Kidney capillary endothelial cell (primary cell): ENCODE data around the gene PRKAR1A.
A peak's percentile ranks its signal among the peaks of the same experiment; 100 is the strongest.
"Not testable (repeated sequence)": the region's sequence is repeated elsewhere in the genome, so short reads cannot be mapped to it uniquely, and the experiment has no call there.

ENCODE experiments used
- DNase-seq: peaks from one replicate; pipeline ENCODE4 v3.0.0-alpha.2; 2018; ENCODE audit warnings: low spot score

Gene PRKAR1A

GRCh38 chr17:68511671-68512246 is 471 bp upstream of the PRKAR1A start:
- DNase-seq = peak; percentile 65

GRCh38 chr17:68512960-68513474 is 787 bp downstream of the PRKAR1A start:
- DNase-seq = no peak

GRCh38 chr17:68513932-68514331 is 1.7 kb downstream of the PRKAR1A start:
- no peak for DNase-seq

GRCh38 chr17:68514831-68515635 is 2.8 kb downstream of the PRKAR1A start:
- peak; percentile 91 for DNase-seq

- no peak for DNase-seq
Measured at GRCh38 chr17:68516732-68517131, 4.5 kb downstream of the PRKAR1A start.

GRCh38 chr17:68517605-68518004 is 5.4 kb downstream of the PRKAR1A start:
- DNase-seq = not testable (repeated sequence)

- DNase-seq = no peak
Measured at GRCh38 chr17:68518063-68518815, 6.0 kb downstream of the PRKAR1A start.

- DNase-seq = not testable (repeated sequence)
Measured at GRCh38 chr17:68519051-68519450, 6.8 kb downstream of the PRKAR1A start.

GRCh38 chr17:68519911-68520310 is 7.7 kb downstream of the PRKAR1A start:
- DNase-seq = no peak

GRCh38 chr17:68522266-68522665 is 10.0 kb downstream of the PRKAR1A start:
- no peak for DNase-seq

GRCh38 chr17:68526548-68526947 is 14.3 kb downstream of the PRKAR1A start:
- DNase-seq = no peak

GRCh38 chr17:68527314-68527713 is 15.1 kb downstream of the PRKAR1A start:
- no peak for DNase-seq

GRCh38 chr17:68531252-68531651 is 19.0 kb downstream of the PRKAR1A start:
- no peak for DNase-seq

- DNase-seq = no peak
Measured at GRCh38 chr17:68532826-68533225, 20.6 kb downstream of the PRKAR1A start.

- no peak for DNase-seq
Measured at GRCh38 chr17:68533887-68534694, 21.9 kb downstream of the PRKAR1A start.

GRCh38 chr17:68534695-68535088 is 22.5 kb downstream of the PRKAR1A start:
- DNase-seq = no peak

- no peak for DNase-seq
Measured at GRCh38 chr17:68535922-68536321, 23.7 kb downstream of the PRKAR1A start.

- no peak for DNase-seq
Measured at GRCh38 chr17:68539548-68540467, 27.6 kb downstream of the PRKAR1A start.

GRCh38 chr17:68540981-68541380 is 28.8 kb downstream of the PRKAR1A start:
- no peak for DNase-seq

- DNase-seq = no peak
Measured at GRCh38 chr17:68541816-68542215, 29.6 kb downstream of the PRKAR1A start.
